ENCODE measurements around the gene PINLYP.

DNA sequence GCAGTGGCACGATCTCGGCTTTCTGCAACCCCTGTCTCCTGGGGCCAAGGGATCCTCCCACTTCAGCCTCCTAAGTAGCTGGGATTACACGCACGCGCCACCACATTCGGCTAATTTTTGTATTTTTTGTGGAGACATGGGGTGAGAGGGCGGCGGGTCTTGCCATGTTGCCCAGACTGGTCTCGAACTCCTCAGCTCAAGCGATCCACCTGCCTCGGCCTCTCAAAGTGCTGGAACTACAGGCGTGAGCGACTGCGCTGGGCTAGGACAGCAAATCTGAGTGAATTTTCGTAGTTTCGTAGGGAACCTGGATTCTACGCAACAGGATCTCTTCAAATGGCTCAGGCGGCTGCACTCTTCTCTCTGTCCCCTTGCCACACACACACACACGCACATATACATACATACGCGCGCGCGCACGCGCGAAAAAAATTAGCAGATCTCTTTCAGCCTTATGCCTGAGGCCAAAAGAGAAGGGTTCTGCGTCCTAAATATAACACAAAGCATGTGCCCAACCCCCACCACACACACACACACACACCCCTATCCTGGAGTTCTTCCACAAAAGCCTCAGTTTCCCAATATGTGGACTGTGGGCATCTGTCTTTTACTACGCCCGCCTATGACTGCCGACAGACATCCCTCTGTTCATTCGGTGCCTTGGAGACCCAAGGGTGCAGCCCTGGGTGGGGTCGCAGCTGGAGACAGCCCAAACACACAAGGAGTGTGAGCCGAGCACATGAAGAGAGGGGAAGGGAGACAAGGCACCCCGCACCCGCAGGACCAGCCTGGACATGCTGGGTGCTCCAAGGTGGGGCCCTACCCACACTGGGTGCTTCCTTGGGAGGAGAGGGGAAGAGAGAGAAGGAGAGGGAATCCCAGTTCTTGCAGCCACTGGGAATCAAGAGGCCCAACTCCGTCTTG, 616 bp downstream of the PINLYP start:
- TF ChIP-seq JUND (IDR thresholded peaks at IDR 0.05) (no peak), POLR2AphosphoS5 (IDR thresholded peaks at IDR 0.05; ENCODE audit: low read depth, low read length) (no peak), RAD21 (IDR thresholded peaks at IDR 0.05; ENCODE audit: low read depth) (no peak)
- TF ChIP-seq, protein P1, sequence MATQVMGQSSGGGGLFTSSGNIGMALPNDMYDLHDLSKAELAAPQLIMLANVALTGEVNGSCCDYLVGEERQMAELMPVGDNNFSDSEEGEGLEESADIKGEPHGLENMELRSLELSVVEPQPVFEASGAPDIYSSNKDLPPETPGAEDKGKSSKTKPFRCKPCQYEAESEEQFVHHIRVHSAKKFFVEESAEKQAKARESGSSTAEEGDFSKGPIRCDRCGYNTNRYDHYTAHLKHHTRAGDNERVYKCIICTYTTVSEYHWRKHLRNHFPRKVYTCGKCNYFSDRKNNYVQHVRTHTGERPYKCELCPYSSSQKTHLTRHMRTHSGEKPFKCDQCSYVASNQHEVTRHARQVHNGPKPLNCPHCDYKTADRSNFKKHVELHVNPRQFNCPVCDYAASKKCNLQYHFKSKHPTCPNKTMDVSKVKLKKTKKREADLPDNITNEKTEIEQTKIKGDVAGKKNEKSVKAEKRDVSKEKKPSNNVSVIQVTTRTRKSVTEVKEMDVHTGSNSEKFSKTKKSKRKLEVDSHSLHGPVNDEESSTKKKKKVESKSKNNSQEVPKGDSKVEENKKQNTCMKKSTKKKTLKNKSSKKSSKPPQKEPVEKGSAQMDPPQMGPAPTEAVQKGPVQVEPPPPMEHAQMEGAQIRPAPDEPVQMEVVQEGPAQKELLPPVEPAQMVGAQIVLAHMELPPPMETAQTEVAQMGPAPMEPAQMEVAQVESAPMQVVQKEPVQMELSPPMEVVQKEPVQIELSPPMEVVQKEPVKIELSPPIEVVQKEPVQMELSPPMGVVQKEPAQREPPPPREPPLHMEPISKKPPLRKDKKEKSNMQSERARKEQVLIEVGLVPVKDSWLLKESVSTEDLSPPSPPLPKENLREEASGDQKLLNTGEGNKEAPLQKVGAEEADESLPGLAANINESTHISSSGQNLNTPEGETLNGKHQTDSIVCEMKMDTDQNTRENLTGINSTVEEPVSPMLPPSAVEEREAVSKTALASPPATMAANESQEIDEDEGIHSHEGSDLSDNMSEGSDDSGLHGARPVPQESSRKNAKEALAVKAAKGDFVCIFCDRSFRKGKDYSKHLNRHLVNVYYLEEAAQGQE (IDR thresholded peaks at IDR 0.05; ENCODE audit: low read depth): no peak
- TF ChIP-seq, protein P2, sequence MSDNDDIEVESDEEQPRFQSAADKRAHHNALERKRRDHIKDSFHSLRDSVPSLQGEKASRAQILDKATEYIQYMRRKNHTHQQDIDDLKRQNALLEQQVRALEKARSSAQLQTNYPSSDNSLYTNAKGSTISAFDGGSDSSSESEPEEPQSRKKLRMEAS (IDR thresholded peaks at IDR 0.05): no peak

Data from HCT116 (cell line).